GM18526 (cell line): ENCODE results near the gene SLC7A1.

ENCODE experiments used
- POLR2A ChIP-seq: IDR thresholded peaks from 3 replicates; pipeline ENCODE4 v1.6.1; 2011; ENCODE audit not compliant: insufficient read length; ENCODE audit errors: extremely low read depth

The SLC7A1 gene

GRCh38 chr13:29465741-29466293 lies 129.7 kb downstream of the SLC7A1 start:
- no peak for TF ChIP-seq POLR2A

GRCh38 chr13:29464105-29464679 lies 131.3 kb downstream of the SLC7A1 start:
- no peak for TF ChIP-seq POLR2A

- TF ChIP-seq POLR2A, result no peak
Measured at GRCh38 chr13:29459813-29460355, 135.6 kb downstream of the SLC7A1 start.
